Endothelial cell of umbilical vein (primary cell): ENCODE measurements around the gene SLC39A3.

ENCODE experiments used
- EZH2 ChIP-seq: IDR thresholded peaks from 2 replicates; pipeline ENCODE4 v1.6.1; 2012; ENCODE audit warnings: borderline replicate concordance, low read depth, mild to moderate bottlenecking, moderate library complexity, low read length, inconsistent platforms; ENCODE audit not compliant: severe bottlenecking
- JUN ChIP-seq: IDR thresholded peaks from 2 replicates; pipeline ENCODE4 v1.6.1; 2011; ENCODE audit warnings: borderline replicate concordance, low read depth; ENCODE audit not compliant: insufficient read length, insufficient read depth
- MAX ChIP-seq: IDR thresholded peaks from 2 replicates; pipeline ENCODE4 v1.6.1; 2011; ENCODE audit not compliant: insufficient read depth, insufficient read length
- MYC ChIP-seq: IDR thresholded peaks from one replicate; pipeline ENCODE4 v1.6.1; 2011; ENCODE audit warnings: mild to moderate bottlenecking, low read depth, low read length
- POLR2A ChIP-seq: IDR thresholded peaks from 2 replicates; pipeline ENCODE4 v1.6.1; 2012; ENCODE audit warnings: low read depth, mild to moderate bottlenecking, control low read depth, low read length
- POLR2AphosphoS5 ChIP-seq: IDR thresholded peaks from 2 replicates; pipeline ENCODE4 v1.6.1; 2012; ENCODE audit warnings: low read depth, mild to moderate bottlenecking, control low read depth, low read length, moderate library complexity; ENCODE audit not compliant: insufficient read depth
- TF ChIP-seq, protein P1 (sequence below), 2 donors: IDR thresholded peaks; 1 replicate in 1 of 2; 2 replicates in 1 of 2; pipeline ENCODE4 v1.5.1; 2011; ENCODE audit warnings: low read length in 2 of 2, mild to moderate bottlenecking in 2 of 2, moderate library complexity in 2 of 2, control low read depth in 1 of 2, inconsistent platforms in 1 of 2, low read depth in 1 of 2; ENCODE audit not compliant: insufficient read depth in 1 of 2; ENCODE audit errors: extremely low read depth in 1 of 2

DNA sequence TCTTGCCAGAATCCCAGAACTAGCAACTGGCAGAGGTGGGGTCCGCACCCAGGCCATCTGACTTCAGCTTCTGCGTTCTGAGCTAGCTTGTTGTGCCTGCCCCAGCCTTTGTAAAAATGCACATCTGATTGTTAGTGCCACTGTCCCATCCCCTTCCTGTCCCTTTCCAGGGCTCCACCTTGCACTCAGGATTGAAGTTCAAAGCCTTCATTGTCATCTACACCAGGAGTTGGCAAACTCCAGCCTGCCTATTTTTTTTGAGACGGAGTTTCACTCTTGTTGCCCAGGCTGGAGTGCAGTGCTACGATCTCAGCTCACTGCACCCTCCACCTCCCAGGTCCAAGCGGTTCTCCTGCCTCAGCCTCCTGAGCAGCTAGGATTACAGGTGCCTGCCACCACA lies 48.4 kb upstream of the SLC39A3 start:
- TF ChIP-seq JUN (no peak), POLR2A (no peak), POLR2AphosphoS5 (no peak), EZH2 (no peak), MAX (no peak), MYC (no peak)
- TF ChIP-seq, protein P1, sequence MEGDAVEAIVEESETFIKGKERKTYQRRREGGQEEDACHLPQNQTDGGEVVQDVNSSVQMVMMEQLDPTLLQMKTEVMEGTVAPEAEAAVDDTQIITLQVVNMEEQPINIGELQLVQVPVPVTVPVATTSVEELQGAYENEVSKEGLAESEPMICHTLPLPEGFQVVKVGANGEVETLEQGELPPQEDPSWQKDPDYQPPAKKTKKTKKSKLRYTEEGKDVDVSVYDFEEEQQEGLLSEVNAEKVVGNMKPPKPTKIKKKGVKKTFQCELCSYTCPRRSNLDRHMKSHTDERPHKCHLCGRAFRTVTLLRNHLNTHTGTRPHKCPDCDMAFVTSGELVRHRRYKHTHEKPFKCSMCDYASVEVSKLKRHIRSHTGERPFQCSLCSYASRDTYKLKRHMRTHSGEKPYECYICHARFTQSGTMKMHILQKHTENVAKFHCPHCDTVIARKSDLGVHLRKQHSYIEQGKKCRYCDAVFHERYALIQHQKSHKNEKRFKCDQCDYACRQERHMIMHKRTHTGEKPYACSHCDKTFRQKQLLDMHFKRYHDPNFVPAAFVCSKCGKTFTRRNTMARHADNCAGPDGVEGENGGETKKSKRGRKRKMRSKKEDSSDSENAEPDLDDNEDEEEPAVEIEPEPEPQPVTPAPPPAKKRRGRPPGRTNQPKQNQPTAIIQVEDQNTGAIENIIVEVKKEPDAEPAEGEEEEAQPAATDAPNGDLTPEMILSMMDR (IDR thresholded peaks at IDR 0.05; ENCODE audit: extremely low read depth in 1 of 2, insufficient read depth in 1 of 2, low read depth in 1 of 2, low read length in 2 of 2): no peak
